ENCODE results near the gene SLC25A41.

SLC25A41 gene

GRCh38 chr19:6393074-6393982 is 40.2 kb downstream of the SLC25A41 start, which contains the start of gene GTF2F1:
TSS of gene GTF2F1 (minus strand) at chr19:6393164. CDS start at chr19:6392995, 169 bp downstream.
- Histone ChIP-seq H3K27ac (peak within 1 kb of the TSS; percentile 91 to 96), H3K9me3 (no peaks in the 10 kb centered on the region), H3K36me3 (peaks cover 6 to 24% (median 18%) of the 10 kb centered on the region in 3 donors), H3K27me3 (no peaks in the 10 kb centered on the region), H3K4me1 (peaks cover 0 to 18% (median 14%) of the 10 kb centered on the region in 4 donors), H3K4me3 (peak within 1 kb of the TSS; percentile 63 to 88)
- peak; percentile 93 to 96 for DNase-seq
- TF ChIP-seq, protein P1, sequence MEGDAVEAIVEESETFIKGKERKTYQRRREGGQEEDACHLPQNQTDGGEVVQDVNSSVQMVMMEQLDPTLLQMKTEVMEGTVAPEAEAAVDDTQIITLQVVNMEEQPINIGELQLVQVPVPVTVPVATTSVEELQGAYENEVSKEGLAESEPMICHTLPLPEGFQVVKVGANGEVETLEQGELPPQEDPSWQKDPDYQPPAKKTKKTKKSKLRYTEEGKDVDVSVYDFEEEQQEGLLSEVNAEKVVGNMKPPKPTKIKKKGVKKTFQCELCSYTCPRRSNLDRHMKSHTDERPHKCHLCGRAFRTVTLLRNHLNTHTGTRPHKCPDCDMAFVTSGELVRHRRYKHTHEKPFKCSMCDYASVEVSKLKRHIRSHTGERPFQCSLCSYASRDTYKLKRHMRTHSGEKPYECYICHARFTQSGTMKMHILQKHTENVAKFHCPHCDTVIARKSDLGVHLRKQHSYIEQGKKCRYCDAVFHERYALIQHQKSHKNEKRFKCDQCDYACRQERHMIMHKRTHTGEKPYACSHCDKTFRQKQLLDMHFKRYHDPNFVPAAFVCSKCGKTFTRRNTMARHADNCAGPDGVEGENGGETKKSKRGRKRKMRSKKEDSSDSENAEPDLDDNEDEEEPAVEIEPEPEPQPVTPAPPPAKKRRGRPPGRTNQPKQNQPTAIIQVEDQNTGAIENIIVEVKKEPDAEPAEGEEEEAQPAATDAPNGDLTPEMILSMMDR (IDR thresholded peaks at IDR 0.05) = no peak
- intact Hi-C loops (cut with DNase I; ENCODE audit: low total_unique reads) = no loop called here

DNA sequence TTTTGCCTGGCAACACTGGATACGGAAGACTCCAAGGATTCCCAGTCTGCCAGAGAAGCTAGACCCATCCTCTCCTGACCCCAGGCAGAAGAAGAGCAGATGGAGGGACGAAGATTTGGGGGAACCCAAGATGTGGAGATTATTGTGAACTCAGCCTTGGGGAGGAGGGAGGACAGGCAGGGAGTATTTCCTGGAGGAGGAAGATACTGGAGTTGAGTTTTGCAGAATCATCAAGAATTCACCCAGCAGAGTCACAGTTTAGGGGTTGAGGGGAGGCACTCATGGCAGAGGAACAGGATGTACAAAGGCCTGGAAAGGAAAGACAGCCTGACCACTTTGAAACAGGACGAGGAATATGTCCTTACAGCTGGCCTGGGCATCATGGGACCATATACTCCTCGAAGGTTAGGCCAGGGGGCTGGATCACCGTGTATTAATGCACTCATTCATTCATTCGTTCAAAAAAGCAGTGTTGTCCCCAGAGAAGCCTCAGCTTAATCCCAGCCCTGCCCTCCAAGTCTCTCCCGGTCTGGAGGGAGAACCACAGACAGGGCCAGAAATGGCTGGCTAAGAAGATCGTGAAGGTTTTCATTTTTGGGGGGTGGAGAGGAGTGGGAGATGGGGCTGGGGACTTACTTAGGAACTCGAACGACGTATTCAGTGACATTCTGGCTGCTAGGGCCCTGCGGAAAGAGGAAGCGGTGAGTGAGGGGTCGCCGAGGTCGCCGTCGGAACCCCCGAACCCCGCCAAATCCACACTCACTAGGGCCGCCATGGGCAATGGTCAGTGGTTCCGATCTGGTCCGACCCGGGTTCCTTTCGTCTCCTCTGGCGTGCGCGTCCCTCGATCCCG is 41.1 kb downstream of the SLC25A41 start:
- intact Hi-C loops (cut with DNase I; ENCODE audit: low total_unique reads) = no loop called here
- Histone ChIP-seq H3K27me3 (no peaks in the 10 kb centered on the region), H3K4me3 (peak overlapping the region; percentile 63 to 88), H3K4me1 (peaks cover 0 to 18% (median 14%) of the 10 kb centered on the region in 4 donors), H3K27ac (peak overlapping the region; percentile 91 to 96), H3K9me3 (no peaks in the 10 kb centered on the region), H3K36me3 (peaks cover 14 to 33% (median 27%) of the 10 kb centered on the region in 3 donors)
- TF ChIP-seq, protein P1 (IDR thresholded peaks at IDR 0.05) = no peak
- DNase-seq = no peak

DNA sequence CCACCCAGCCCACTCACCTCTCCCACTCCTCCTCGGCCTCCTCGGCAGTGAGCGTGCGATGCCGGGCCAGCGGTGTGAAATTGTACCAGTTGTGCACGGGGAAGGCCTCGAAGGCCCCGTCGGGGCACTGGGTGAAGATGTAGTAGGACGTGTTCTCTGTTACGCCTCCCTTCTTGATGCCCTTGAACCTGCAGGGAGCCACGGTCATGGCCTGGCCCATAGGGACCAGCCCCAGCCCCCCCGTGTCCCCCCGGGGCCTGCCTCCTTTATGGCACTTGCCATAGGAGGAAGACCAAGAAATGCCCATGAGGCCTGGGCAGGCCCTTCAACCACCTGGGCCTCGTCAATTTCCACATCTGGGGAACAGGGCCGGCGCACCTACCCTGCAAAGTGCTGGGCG is 46.2 kb downstream of the SLC25A41 start:
- intact Hi-C loops (cut with DNase I; ENCODE audit: low total_unique reads) = no loop called here
- H3K27ac ChIP-seq = no peak overlapping the region
- TF ChIP-seq, protein P1 (IDR thresholded peaks at IDR 0.05) = no peak
- no peaks in the 10 kb centered on the region for H3K9me3 ChIP-seq
- no peak for DNase-seq
- H3K4me3 ChIP-seq = no peak overlapping the region
- H3K27me3 ChIP-seq = no peaks in the 10 kb centered on the region
- peaks cover 0 to 11% (median 7%) of the 10 kb centered on the region in 4 donors for H3K4me1 ChIP-seq
- peaks cover 60 to 84% (median 64%) of the 10 kb centered on the region in 3 donors for H3K36me3 ChIP-seq

DNA sequence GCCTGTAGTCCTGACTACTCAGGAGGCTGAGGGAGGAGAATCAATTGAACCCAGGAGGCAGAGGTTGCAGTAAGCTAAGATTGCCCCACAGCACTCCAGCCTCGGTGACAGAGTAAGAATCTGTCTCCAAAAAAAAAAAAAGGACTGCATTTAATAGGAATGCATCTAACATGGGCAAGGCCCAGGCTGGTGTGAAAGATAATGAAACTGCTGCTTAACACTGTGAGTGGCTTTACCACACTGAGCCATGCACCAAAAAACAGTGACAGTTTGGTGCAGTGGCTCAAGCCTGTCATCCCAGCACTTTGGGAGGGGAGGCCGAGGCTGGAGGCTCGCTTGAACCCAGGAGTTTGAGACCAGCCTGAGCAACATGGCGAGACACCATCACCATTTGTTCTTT is 49.2 kb downstream of the SLC25A41 start:
- Histone ChIP-seq H3K4me3 (no peak overlapping the region), H3K36me3 (peaks cover 87 to 100% (median 89%) of the 10 kb centered on the region in 3 donors), H3K27me3 (no peaks in the 10 kb centered on the region), H3K27ac (no peak overlapping the region), H3K9me3 (peaks cover 0 to 7% (median 0%) of the 10 kb centered on the region in 3 donors), H3K4me1 (no peaks in the 10 kb centered on the region)
- DNase-seq = no peak
- TF ChIP-seq, protein P1 (IDR thresholded peaks at IDR 0.05) = no peak
- intact Hi-C loops (cut with DNase I; ENCODE audit: low total_unique reads) = no loop called here

- intact Hi-C loops (cut with DNase I; ENCODE audit: low total_unique reads) = no loop called here
- H3K27me3 ChIP-seq = no peaks in the 10 kb centered on the region
These were observed 50.4 kb downstream of the SLC25A41 start for GRCh38 chr19:6383188-6383587.

More at GRCh38 chr19:6383188-6383587, 50.4 kb downstream of the SLC25A41 start:
- Histone ChIP-seq H3K4me1 (peaks cover 0 to 5% (median 3%) of the 10 kb centered on the region in 4 donors), H3K4me3 (no peak overlapping the region), H3K36me3 (peaks cover 82 to 96% (median 83%) of the 10 kb centered on the region in 3 donors), H3K27ac (no peak overlapping the region), H3K9me3 (peaks cover 0 to 7% (median 0%) of the 10 kb centered on the region in 3 donors)
- no peak for DNase-seq
- TF ChIP-seq, protein P1 (IDR thresholded peaks at IDR 0.05) = no peak

All from tibial artery (tissue), 4 donors.